SK-N-SH (cell line): ENCODE results near the gene FAM222B.

Experiments used
- EP300 ChIP-seq, 2 experiments: IDR thresholded peaks; 2 replicates each; pipeline versions ENCODE4 v1.4.0 to v1.6.1; 2012; ENCODE audit warnings: borderline replicate concordance in 1 of 2, low read depth in 1 of 2, low read length in 1 of 2
- EZH2phosphoT487 ChIP-seq: fragments of 200-600 bp; sonication (generic); IDR thresholded peaks from 2 replicates; pipeline ENCODE4 v1.6.1; 2017; ENCODE audit warnings: low read depth, mixed run types, mild to moderate bottlenecking, antibody characterized with exemption, moderate library complexity, borderline replicate concordance
- NFIC ChIP-seq: IDR thresholded peaks from 2 replicates; pipeline ENCODE4 v1.4.0; 2012; ENCODE audit warnings: borderline replicate concordance
- RAD21 ChIP-seq: IDR thresholded peaks from 2 replicates; pipeline ENCODE4 v1.6.1; 2012; ENCODE audit warnings: mild to moderate bottlenecking, low read length
- TEAD4 ChIP-seq: IDR thresholded peaks from 2 replicates; pipeline ENCODE4 v1.4.0; 2012; ENCODE audit warnings: mild to moderate bottlenecking, borderline replicate concordance; ENCODE audit not compliant: insufficient read depth
- TF ChIP-seq, protein P1 (sequence below): fragments of 200-600 bp; sonication (generic); IDR thresholded peaks from 2 replicates; pipeline ENCODE4 v1.6.1; 2017; ENCODE audit warnings: antibody characterized with exemption, mild to moderate bottlenecking, moderate library complexity
- TF ChIP-seq, protein P2 (sequence below): IDR thresholded peaks from 2 replicates; pipeline ENCODE4; 2012

DNA sequence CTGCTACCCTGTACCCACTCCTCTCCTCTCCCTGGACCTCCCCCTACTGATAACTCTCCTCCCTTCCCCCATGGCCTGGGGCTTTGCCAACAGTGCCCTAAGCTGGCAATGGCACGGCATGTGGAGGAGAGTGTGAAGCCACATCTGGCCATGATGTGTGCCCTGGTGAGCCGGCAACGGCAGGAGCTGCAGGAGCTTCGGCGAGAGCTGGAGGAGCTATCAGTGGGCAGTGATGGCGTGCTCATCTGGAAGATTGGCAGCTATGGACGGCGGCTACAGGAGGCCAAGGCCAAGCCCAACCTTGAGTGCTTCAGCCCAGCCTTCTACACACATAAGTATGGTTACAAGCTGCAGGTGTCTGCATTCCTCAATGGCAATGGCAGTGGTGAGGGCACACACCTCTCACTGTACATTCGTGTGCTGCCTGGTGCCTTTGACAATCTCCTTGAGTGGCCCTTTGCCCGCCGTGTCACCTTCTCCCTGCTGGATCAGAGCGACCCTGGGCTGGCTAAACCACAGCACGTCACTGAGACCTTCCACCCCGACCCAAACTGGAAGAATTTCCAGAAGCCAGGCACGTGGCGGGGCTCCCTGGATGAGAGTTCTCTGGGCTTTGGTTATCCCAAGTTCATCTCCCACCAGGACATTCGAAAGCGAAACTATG is 93.6 kb downstream of the FAM222B start:
- TF ChIP-seq, protein P1, sequence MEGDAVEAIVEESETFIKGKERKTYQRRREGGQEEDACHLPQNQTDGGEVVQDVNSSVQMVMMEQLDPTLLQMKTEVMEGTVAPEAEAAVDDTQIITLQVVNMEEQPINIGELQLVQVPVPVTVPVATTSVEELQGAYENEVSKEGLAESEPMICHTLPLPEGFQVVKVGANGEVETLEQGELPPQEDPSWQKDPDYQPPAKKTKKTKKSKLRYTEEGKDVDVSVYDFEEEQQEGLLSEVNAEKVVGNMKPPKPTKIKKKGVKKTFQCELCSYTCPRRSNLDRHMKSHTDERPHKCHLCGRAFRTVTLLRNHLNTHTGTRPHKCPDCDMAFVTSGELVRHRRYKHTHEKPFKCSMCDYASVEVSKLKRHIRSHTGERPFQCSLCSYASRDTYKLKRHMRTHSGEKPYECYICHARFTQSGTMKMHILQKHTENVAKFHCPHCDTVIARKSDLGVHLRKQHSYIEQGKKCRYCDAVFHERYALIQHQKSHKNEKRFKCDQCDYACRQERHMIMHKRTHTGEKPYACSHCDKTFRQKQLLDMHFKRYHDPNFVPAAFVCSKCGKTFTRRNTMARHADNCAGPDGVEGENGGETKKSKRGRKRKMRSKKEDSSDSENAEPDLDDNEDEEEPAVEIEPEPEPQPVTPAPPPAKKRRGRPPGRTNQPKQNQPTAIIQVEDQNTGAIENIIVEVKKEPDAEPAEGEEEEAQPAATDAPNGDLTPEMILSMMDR = no peak
- TF ChIP-seq EP300 (IDR thresholded peaks at IDR 0.05; ENCODE audit: borderline replicate concordance in 1 of 2, low read depth in 1 of 2, low read length in 1 of 2) = no peak
- TF ChIP-seq TEAD4 = no peak
- no peak for TF ChIP-seq RAD21
- TF ChIP-seq EZH2phosphoT487 = no peak
- TF ChIP-seq, protein P2, sequence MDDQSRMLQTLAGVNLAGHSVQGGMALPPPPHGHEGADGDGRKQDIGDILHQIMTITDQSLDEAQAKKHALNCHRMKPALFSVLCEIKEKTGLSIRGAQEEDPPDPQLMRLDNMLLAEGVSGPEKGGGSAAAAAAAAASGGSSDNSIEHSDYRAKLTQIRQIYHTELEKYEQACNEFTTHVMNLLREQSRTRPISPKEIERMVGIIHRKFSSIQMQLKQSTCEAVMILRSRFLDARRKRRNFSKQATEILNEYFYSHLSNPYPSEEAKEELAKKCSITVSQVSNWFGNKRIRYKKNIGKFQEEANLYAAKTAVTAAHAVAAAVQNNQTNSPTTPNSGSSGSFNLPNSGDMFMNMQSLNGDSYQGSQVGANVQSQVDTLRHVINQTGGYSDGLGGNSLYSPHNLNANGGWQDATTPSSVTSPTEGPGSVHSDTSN = no peak
- TF ChIP-seq NFIC = no peak
